Muscle layer of colon (tissue), 2 donors: ENCODE measurements around the gene ERMARD.

ENCODE experiments used
- H3K27ac ChIP-seq: one replicate; pipeline ENCODE4 v1.7.0; 2013; ENCODE audit warnings: low read depth, mild to moderate bottlenecking, low read length, moderate library complexity
- H3K27me3 ChIP-seq, 2 donors: one replicate each; pipeline ENCODE4 v1.7.0; 2013; ENCODE audit warnings: low read length in 2 of 2, mild to moderate bottlenecking in 2 of 2; ENCODE audit not compliant: insufficient read depth in 2 of 2, control insufficient read depth in 1 of 2
- H3K36me3 ChIP-seq: one replicate; pipeline ENCODE4 v1.7.0; 2013; ENCODE audit warnings: mild to moderate bottlenecking, low read length; ENCODE audit not compliant: insufficient read depth
- H3K4me1 ChIP-seq: one replicate; pipeline ENCODE4 v1.7.0; 2013; ENCODE audit warnings: mild to moderate bottlenecking, low read length; ENCODE audit not compliant: insufficient read depth
- H3K4me3 ChIP-seq, 2 donors: one replicate each; pipeline ENCODE4 v1.7.0; 2013; ENCODE audit warnings: low read length in 2 of 2, low read depth in 1 of 2, mild to moderate bottlenecking in 1 of 2, moderate library complexity in 1 of 2
- H3K9ac ChIP-seq: one replicate; pipeline ENCODE4 v1.7.0; 2013; ENCODE audit warnings: low read length
- H3K9me3 ChIP-seq: one replicate; pipeline ENCODE4 v1.7.0; 2013; ENCODE audit warnings: mild to moderate bottlenecking, low read length
- donor health status: abdominal sarcoma.
- donor health status: Adenocarcinoma of cecum.

The ERMARD gene

DNA sequence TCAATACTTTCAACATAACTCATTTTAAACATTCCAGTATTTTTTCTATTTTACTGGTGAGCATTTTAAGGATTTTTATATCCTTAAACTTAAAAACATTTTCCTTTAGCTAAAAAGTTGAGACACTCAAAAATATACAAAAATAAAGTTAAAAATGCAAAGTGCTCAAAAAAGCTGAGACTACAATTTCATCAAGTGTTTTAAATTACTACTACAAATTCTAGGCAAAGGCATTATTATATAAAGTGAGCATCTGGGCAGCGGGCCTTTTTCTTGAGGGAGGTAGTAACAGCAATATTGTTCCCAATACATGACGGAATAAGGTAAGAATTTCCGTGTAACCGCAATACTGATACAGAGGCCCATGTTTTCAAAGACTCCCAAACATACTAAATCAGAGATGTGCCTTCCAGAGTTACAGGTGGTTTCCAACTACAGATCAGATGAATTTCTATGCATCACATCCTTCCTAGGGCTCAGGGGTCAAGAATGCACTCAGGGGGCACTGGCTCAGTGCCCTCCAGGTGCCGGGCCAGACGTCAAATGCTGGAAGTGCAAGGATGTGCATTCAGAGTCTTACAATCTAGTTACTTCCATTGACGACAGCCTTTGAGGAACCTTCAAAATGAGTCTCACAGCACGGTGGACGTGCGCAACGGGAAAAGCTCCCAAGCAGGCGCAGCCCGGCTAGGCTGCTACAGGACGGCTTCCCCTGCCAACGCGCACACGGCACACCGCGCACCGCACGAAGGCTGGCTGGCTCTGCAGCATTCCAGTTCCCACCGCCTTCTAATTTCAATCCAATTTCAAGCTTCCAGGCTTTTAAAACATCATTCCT is 28.8 kb upstream of the ERMARD start:
- Histone ChIP-seq H3K27me3 (no peaks in the 10 kb centered on the region), H3K4me3 (peak overlapping the region; percentile 65 to 84), H3K27ac (peak overlapping the region; percentile 93), H3K4me1 (peaks cover 15% of the 10 kb centered on the region), H3K9me3 (no peaks in the 10 kb centered on the region), H3K9ac (peak overlapping the region; percentile 65), H3K36me3 (no peaks in the 10 kb centered on the region)

- H3K4me3 ChIP-seq = peak overlapping the region; percentile 65 to 84
- H3K9ac ChIP-seq = peak overlapping the region; percentile 65
- H3K36me3 ChIP-seq = no peaks in the 10 kb centered on the region
- peak overlapping the region; percentile 93 for H3K27ac ChIP-seq
- peaks cover 15% of the 10 kb centered on the region for H3K4me1 ChIP-seq
- no peaks in the 10 kb centered on the region for H3K27me3 ChIP-seq
- no peaks in the 10 kb centered on the region for H3K9me3 ChIP-seq
These were observed 28.1 kb upstream of the ERMARD start for GRCh38 chr6:169723200-169723909.

DNA sequence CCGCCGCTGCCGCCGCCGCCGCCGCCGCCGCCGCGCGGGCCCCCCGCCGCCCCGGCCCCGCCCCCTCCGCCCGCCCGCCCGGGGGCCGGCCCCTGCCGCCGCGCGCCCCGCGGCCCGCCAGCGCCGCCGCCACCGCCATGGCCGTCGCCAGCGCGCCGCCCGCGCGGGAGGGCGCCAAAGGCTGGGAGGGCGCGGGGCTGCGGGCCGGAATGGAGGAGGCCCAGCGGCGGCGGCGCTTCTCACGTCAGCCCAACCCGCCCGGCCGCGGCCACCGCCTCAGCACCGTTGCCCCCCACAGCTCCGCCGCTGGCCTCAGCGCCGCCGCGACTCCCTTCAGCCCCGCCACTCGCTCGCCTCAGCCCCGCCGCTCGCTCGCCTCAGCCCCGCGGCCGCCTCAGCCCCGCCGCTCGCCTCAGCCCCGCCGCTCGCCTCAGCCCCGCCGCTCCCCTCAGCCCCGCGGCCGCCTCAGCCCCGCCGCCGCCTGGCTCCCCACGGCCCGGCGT is 27.4 kb upstream of the ERMARD start:
- no peaks in the 10 kb centered on the region for H3K36me3 ChIP-seq
- H3K4me3 ChIP-seq = peak overlapping the region in 1 of 2 donors; percentile 45
- H3K27me3 ChIP-seq = no peaks in the 10 kb centered on the region
- no peak overlapping the region for H3K9ac ChIP-seq
- no peaks in the 10 kb centered on the region for H3K9me3 ChIP-seq
- H3K27ac ChIP-seq = no peak overlapping the region
- peaks cover 15% of the 10 kb centered on the region for H3K4me1 ChIP-seq

DNA sequence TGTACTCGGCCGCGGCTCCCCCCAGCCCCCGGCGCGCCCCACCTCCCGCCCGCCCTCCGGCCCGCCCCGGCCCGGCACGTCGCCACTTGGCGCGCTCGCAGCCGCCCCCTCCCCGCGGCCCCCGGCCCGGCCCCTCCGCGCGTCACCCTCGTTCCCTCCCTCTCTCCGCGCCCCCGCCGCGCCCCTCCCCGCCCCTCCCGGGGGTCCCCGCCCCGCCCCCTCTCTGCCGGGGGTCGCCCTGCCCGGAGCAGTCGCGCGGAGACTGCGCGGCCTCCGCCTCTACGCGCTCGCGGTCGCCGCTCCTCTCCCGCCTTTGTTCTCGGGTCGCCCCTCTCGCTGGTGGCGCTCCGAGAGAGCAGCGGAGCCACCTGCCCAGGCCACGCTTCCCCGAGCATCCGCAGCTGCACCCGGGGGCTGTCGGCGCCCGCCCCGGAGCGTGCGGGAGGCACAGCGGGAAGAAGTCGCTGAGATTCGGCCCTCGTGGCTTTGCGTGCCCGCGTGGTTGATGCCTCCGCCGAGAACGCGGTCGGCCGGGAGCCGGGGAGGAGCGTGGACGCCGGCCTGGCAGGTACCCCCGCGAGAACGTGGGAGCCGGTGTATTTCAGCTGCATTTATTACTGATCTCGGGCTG is 26.8 kb upstream of the ERMARD start, which contains the start of gene PHF10:
PHF10 (minus strand) TSS at position 7 of the 631 bp plus-strand sequence. CDS start 569 bp downstream, outside the sequence.
- H3K4me3 ChIP-seq = peak within 1 kb of the TSS; percentile 65 to 90
- no peaks in the 10 kb centered on the region for H3K27me3 ChIP-seq
- H3K4me1 ChIP-seq = peaks cover 15% of the 10 kb centered on the region
- H3K36me3 ChIP-seq = no peaks in the 10 kb centered on the region
- H3K9me3 ChIP-seq = no peaks in the 10 kb centered on the region
- peak within 1 kb of the TSS; percentile 65 for H3K9ac ChIP-seq
- peak within 1 kb of the TSS; percentile 93 for H3K27ac ChIP-seq

DNA sequence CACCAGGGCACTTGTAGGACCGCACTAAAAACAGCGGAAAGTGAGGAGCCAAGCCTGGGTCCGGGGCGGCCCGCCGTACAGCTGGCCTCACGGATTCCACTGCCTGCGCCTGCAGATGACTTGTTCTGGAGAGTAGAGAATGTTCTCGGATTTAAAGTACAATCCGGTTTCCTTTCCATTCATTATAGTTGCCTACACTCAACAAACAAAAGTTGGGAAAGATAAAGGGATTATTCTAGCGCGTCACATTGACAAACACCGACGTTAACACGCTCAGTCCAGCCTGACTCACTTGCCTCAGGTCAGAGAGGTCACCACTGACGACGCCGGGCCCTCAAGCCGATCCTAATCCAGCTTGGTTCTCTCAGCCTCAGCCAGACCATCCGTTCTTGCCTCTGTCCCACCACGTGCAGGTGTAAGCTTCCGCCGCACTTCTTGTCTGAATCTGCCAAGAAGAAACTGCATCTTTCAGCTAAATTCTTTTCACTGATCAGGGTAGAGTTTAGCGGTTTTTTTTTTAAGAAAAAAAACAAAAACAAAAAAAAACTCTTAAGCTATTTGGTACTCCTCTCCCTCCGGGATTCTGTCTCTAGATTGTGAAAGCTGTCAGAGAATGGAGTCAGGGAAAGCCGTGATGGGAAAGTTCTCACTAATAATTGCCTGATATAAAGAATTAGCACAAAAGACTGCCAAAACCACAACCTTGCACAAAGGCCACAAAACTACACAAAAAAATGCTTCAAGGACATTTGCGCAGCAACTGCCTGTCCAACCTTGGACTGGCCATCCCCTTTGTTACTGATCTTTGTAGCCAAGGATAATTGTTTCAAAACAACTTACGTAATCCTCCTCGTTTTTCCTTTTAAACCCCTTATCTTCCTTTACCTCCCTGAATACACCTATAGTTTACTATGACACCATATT is 26.0 kb upstream of the ERMARD start:
- peak overlapping the region; percentile 64 to 90 for H3K4me3 ChIP-seq
- no peaks in the 10 kb centered on the region for H3K36me3 ChIP-seq
- no peak overlapping the region for H3K9ac ChIP-seq
- H3K27me3 ChIP-seq = no peaks in the 10 kb centered on the region
- H3K27ac ChIP-seq = peak overlapping the region; percentile 81
- H3K4me1 ChIP-seq = peaks cover 15% of the 10 kb centered on the region
- no peaks in the 10 kb centered on the region for H3K9me3 ChIP-seq

GRCh38 chr6:169726049-169726400 is 25.4 kb upstream of the ERMARD start:
- no peak overlapping the region for H3K4me3 ChIP-seq

GRCh38 chr6:169726963-169727362 is 24.5 kb upstream of the ERMARD start:
- Histone ChIP-seq H3K27me3 (no peaks in the 10 kb centered on the region), H3K36me3 (no peaks in the 10 kb centered on the region), H3K27ac (no peak overlapping the region), H3K4me1 (peaks cover 11% of the 10 kb centered on the region), H3K9ac (no peak overlapping the region), H3K9me3 (no peaks in the 10 kb centered on the region), H3K4me3 (no peak overlapping the region)

More at GRCh38 chr6:169726049-169726400, 25.4 kb upstream of the ERMARD start:
- peaks cover 15% of the 10 kb centered on the region for H3K4me1 ChIP-seq
- H3K27me3 ChIP-seq = no peaks in the 10 kb centered on the region
- H3K36me3 ChIP-seq = no peaks in the 10 kb centered on the region
- no peak overlapping the region for H3K9ac ChIP-seq
- H3K9me3 ChIP-seq = no peaks in the 10 kb centered on the region
- no peak overlapping the region for H3K27ac ChIP-seq

DNA sequence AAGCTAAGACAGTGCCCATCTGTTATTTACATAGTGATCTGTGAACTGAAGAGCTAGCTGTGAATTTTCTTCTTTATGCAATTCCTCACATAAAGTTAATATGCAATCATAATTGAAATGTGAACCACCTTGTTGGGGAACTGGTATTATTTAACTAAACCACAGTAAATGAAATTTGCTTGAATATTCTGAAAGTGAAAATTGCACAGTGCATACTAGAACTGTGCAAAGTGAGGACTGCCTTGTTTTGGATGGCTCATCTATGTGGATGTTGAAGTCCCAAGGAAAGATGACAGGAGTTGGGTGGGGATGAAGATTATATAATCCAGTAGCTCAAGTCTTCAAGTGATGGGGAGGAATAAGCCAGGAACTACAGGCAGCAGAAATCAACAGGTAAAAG is 21.5 kb upstream of the ERMARD start:
- Histone ChIP-seq H3K4me1 (peaks cover 5% of the 10 kb centered on the region), H3K9ac (no peak overlapping the region), H3K4me3 (no peak overlapping the region), H3K27ac (no peak overlapping the region), H3K27me3 (no peaks in the 10 kb centered on the region), H3K9me3 (no peaks in the 10 kb centered on the region), H3K36me3 (no peaks in the 10 kb centered on the region)

GRCh38 chr6:169738204-169738975 is 13.0 kb upstream of the ERMARD start:
- no peaks in the 10 kb centered on the region for H3K4me1 ChIP-seq
- H3K36me3 ChIP-seq = no peaks in the 10 kb centered on the region
- no peak overlapping the region for H3K27ac ChIP-seq
- H3K27me3 ChIP-seq = no peaks in the 10 kb centered on the region
- H3K9ac ChIP-seq = no peak overlapping the region
- no peaks in the 10 kb centered on the region for H3K9me3 ChIP-seq
- no peak overlapping the region for H3K4me3 ChIP-seq

DNA sequence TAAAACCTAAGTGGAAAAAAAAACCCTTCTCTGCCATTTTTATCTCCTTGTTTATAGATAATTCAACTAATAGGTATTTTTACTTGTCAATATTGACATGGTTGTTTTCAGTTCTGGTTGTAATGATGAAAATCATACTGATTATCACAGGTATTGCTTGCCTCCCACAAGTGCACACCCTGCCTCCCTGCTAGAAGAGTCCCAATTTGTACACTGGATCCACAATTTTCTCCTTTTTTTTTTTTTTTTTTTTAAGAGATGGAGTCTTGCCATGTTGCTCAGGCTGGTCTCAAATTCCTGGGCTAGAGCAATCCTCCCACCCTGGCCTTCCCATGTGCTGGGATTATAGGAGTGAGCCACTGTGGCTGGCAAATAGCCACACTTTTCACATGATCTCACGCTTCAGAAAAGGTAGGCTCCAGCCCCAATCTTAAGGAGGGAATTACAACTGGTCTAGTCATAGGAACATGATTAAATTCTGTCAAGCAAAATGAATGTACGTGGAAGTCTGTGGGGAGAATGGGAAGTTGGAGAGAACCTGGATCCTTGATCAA is 12.4 kb upstream of the ERMARD start:
- no peak overlapping the region for H3K27ac ChIP-seq
- no peak overlapping the region for H3K9ac ChIP-seq
- no peaks in the 10 kb centered on the region for H3K36me3 ChIP-seq
- H3K27me3 ChIP-seq = no peaks in the 10 kb centered on the region
- no peaks in the 10 kb centered on the region for H3K9me3 ChIP-seq
- H3K4me3 ChIP-seq = no peak overlapping the region
- no peaks in the 10 kb centered on the region for H3K4me1 ChIP-seq
